Large intestine (tissue), 3 donors: ENCODE data around the gene LRIG2. TPM values are rescaled to one million over a fixed set of nuclear protein-coding genes. Genes with fewer than 3 reads are reported as not detected.

Source experiments
- DNase-seq, 2 donors: peaks; one replicate each; pipeline versions ENCODE4 v3.0.0 to v3.0.0-alpha.2; 2013
- H3K27ac ChIP-seq: one replicate; pipeline ENCODE4 v1.5.1; 2013; ENCODE audit warnings: low read length
- H3K27me3 ChIP-seq: 2 replicates; pipeline ENCODE4 v1.6.1; 2013; ENCODE audit warnings: low read length; ENCODE audit not compliant: control insufficient read depth, insufficient read depth
- H3K36me3 ChIP-seq: 2 replicates; pipeline ENCODE4 v1.6.1; 2013; ENCODE audit warnings: low read length; ENCODE audit not compliant: control insufficient read depth, insufficient read depth
- H3K4me1 ChIP-seq: one replicate; pipeline ENCODE4 v1.6.1; 2013; ENCODE audit warnings: low read length; ENCODE audit not compliant: control insufficient read depth, insufficient read depth
- H3K4me3 ChIP-seq: one replicate; pipeline ENCODE4 v1.5.1; 2013; ENCODE audit warnings: low read length
- H3K9me3 ChIP-seq: one replicate; pipeline ENCODE4 v1.6.1; 2013; ENCODE audit warnings: mild to moderate bottlenecking, low read depth, low read length, moderate library complexity; ENCODE audit not compliant: control insufficient read depth
- WGBS: methylation state at CpG from one replicate; pipeline ENCODE4 v1.1.5; 2013; ENCODE audit warnings: low lambda C conversion rate; ENCODE audit not compliant: insufficient coverage; 5-methylcytosine and 5-hydroxymethylcytosine counted together
- polyA plus RNA-seq: library from polyadenylated mRNA; unstranded; fragments of 120-200 nt; gene quantifications from one replicate; pipeline ENCODE4 v1.2.1, GENCODE V29; 2013

Gene LRIG2
- polyA plus RNA-seq, 1 donor, result 12.6 TPM

DNA sequence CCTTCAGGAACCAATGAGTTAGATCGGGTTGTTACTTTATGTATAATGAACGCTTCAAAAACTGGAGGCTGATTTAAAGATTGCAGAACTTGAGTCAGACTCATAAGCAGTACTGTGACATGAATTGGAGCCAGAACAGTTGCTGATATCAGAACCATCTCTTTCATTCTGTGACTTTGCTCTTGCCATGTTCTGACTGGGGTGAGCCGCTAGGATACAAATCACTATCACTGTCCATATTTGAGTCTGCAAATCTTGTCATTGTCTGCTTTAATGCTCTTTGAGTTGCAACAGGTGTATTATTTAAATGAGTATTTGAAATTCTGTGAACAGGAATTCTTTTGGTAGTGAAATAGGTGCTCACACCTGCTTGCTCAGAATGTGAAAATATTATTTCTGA is 52.5 kb downstream of the LRIG2 start:
- Histone ChIP-seq H3K9me3 (no peaks in the 10 kb centered on the region), H3K27ac (no peak overlapping the region), H3K4me1 (no peaks in the 10 kb centered on the region), H3K36me3 (peaks cover 46% of the 10 kb centered on the region), H3K27me3 (no peaks in the 10 kb centered on the region), H3K4me3 (no peak overlapping the region)
- DNase-seq, result no peak
- no CpG with 5 or more reads among the region's 3 CpGs for WGBS

DNA sequence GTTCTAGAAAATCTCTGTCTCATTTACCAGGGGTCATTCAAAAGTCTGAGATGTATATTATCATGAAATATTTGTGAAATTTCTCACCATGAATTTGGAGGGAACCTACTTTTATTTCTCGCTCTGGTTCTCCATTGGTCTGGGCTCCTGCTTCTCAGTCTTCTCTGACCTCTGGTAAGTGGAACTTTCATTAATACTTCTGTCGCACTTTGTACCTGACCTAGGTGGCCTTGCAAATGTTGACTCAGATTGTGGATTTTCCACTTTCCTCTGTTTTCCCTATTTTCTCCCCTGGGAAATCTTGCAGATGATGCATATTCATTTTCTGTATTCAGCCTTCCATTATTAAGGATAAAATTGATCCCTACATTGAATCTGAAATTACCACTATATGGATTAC is 53.2 kb downstream of the LRIG2 start:
- Histone ChIP-seq H3K36me3 (peaks cover 39% of the 10 kb centered on the region), H3K27ac (no peak overlapping the region)
- no CpG with 5 or more reads among the region's 2 CpGs for WGBS

DNA sequence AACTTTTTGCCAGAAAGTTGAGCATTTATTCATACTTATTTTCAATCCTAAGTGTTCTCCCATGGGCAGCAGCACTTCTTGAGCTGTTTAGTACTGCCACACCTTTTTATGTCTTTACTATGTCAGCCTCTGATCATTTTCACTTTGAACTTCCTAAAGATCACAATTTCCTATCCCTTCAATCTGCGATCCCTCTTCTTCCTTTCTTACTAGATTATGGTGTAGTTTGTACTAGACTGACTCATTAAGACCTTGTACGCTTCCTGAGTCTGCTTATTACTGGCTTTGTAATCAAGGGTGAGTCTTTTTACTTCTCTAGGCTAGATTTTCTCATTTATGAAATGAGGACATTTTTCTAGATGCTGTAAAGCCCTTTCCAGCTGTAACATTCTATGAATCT is 55.1 kb downstream of the LRIG2 start:
- no peak overlapping the region for H3K27ac ChIP-seq
- H3K27me3 ChIP-seq, result no peaks in the 10 kb centered on the region
- no peaks in the 10 kb centered on the region for H3K9me3 ChIP-seq
- no peak overlapping the region for H3K4me3 ChIP-seq
- no peak for DNase-seq
- peaks cover 29% of the 10 kb centered on the region for H3K36me3 ChIP-seq
- WGBS, result no CpG with 5 or more reads among the region's 2 CpGs
- no peaks in the 10 kb centered on the region for H3K4me1 ChIP-seq

More for the DNA sequence above, 53.2 kb downstream of the LRIG2 start:
- H3K9me3 ChIP-seq, result no peaks in the 10 kb centered on the region
- no peaks in the 10 kb centered on the region for H3K4me1 ChIP-seq
- H3K4me3 ChIP-seq, result no peak overlapping the region
- no peaks in the 10 kb centered on the region for H3K27me3 ChIP-seq
- no peak for DNase-seq

DNA sequence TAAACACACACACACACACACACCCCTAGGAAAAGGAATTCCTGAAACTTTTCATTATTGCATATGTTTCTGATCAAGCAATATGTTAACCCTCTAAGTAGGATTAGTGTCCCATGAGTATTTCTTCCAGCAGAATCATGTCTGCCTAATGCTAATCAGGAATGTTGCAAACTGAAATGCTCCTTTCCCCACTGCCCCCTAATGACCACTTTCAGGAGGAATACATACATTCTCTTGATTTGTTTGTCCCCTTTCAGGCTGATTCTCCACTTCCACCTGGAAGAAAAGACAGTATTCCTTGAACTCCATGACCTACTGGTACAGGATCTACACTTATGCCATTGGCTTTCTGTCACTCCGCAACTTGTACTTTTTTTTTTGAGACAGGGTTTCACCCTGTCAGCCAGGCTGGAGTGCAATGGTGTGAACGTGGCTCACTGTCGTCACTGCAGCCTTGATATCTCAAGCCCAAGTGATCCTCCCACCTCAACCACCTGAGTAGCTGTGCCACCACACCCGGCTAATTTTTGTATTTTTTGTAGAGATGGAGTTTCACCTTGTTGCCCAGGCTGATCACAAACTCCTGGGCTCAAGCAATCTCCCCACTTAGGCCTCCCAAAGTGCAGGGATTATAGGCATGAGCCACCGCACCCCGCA is 56.7 kb downstream of the LRIG2 start:
- no peaks in the 10 kb centered on the region for H3K9me3 ChIP-seq
- no peak overlapping the region for H3K4me3 ChIP-seq
- H3K27me3 ChIP-seq, result no peaks in the 10 kb centered on the region
- no peak overlapping the region for H3K27ac ChIP-seq
- 100% methylated on average over 1 of the region's 6 CpGs for WGBS
- peaks cover 21% of the 10 kb centered on the region for H3K36me3 ChIP-seq
- DNase-seq, result no peak
- H3K4me1 ChIP-seq, result no peaks in the 10 kb centered on the region

DNA sequence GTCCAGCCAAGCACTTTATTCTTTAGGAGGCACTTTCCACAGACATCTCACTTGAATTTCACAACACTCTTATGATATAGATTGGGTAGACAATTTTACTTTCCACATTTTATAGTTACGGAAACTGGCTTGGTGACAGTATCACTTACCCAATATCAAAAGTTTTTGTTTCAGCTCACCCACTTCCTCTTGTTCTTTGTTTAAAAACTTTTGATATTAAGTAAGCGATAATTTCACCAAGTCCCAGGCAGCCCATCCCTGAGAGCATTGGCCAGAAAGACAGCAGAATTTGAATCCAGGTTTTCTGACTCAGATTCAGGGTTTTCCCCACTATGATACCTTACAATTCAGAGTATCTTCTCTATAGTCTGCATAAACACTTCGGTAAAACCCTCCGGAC is 60.0 kb downstream of the LRIG2 start:
- no peak overlapping the region for H3K27ac ChIP-seq
- DNase-seq, result no peak

DNA sequence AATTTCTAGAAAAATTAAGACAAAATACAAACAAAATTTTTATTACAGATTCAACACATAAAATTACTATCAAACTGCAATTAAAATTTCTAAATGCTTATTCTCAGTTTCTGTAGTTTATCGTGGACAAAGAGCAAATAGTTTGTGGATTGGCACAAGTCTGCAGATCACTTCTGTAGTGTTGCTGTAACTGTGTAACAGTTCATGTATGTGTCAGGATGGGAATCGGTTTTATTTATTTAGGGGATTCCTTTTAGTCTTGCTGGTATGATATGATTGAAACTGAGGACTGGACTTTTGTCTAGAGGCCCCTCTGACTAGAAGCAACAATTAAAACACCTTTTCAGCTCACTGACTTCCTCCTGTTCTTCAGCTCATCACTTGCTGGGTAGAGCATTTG is 60.8 kb downstream of the LRIG2 start:
- DNase-seq, result no peak
- Histone ChIP-seq H3K9me3 (no peaks in the 10 kb centered on the region), H3K4me1 (no peaks in the 10 kb centered on the region), H3K36me3 (peaks cover 2% of the 10 kb centered on the region), H3K27me3 (no peaks in the 10 kb centered on the region), H3K27ac (no peak overlapping the region), H3K4me3 (no peak overlapping the region)
- no CpG with 5 or more reads among the region's 2 CpGs for WGBS

More for the DNA sequence above, 60.0 kb downstream of the LRIG2 start:
- peaks cover 2% of the 10 kb centered on the region for H3K36me3 ChIP-seq
- H3K9me3 ChIP-seq, result no peaks in the 10 kb centered on the region
- no peak overlapping the region for H3K4me3 ChIP-seq
- H3K27me3 ChIP-seq, result no peaks in the 10 kb centered on the region
- H3K4me1 ChIP-seq, result no peaks in the 10 kb centered on the region
- WGBS, result 100% methylated on average over 1 of the region's 4 CpGs

DNA sequence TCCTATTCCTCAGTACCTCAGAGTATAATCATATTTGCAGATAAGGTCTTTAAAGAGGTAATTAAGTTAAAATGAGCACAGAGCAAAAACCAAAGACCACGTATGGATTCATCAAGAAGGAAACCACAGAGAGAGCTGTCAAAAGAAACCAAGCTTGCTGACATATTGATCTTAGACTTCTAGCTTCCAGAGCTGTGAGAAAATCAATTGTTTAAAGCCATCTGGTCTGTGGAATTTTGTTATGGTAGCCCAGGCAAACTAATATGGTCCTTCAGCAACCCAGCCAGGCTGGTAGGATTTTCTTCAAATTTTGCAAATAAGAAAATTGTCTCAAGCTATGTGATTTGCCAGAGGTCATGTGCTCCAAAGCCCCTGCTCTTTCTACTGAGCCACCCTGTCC is 62.5 kb downstream of the LRIG2 start:
- Histone ChIP-seq H3K9me3 (no peaks in the 10 kb centered on the region), H3K36me3 (peaks cover 2% of the 10 kb centered on the region), H3K4me1 (no peaks in the 10 kb centered on the region), H3K4me3 (no peak overlapping the region), H3K27ac (no peak overlapping the region), H3K27me3 (no peaks in the 10 kb centered on the region)
- DNase-seq, result no peak
- 20% methylated on average over 1 of the region's 1 CpG for WGBS

DNA sequence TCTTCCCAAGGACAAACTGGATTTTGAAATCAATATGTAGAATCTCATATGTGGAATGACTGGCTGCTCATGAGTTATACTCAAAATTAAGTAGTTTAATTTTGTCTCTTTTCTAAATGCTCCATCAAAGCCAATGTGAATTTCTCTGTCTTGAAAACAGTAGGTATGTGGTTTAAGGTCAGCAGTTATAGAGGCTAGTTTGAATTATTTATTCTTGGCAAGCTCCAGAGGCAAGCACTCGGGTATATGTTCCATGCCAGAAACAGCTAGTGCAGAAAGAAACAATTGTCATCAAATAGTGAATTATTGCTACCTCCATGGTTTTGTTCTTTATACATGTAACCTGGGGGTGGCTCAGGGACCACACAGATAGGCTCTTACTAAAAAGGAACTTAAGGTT is 63.5 kb downstream of the LRIG2 start:
- no peak overlapping the region for H3K4me3 ChIP-seq
- H3K36me3 ChIP-seq, result peaks cover 2% of the 10 kb centered on the region
- H3K27ac ChIP-seq, result no peak overlapping the region
- no CpG with 5 or more reads among the region's 1 CpG for WGBS
- no peaks in the 10 kb centered on the region for H3K27me3 ChIP-seq
- no peaks in the 10 kb centered on the region for H3K9me3 ChIP-seq
- H3K4me1 ChIP-seq, result peaks cover 9% of the 10 kb centered on the region
- no peak for DNase-seq

DNA sequence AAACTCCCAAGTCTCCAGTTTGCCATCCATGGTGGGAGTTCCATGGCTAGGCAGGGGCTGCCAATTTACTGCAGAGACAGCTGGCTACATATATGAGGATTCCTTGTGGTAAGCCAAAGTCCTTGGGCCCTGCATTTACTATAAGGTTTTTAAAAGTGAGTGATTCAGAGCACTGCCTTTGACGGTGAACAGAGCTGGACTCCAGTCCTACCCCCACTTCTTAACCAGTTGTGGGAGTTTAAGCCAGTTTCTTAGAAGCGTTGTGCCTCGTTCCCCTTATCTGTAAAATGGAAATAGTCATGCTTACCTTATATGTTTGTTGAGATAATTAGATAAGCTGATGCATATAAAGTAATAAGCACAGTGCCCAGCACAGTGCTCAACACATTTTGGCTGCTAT is 64.6 kb downstream of the LRIG2 start:
- Histone ChIP-seq H3K27me3 (no peaks in the 10 kb centered on the region), H3K36me3 (peaks cover 2% of the 10 kb centered on the region), H3K4me3 (no peak overlapping the region), H3K27ac (no peak overlapping the region), H3K9me3 (no peaks in the 10 kb centered on the region), H3K4me1 (peaks cover 14% of the 10 kb centered on the region)
- WGBS, result no CpG with 5 or more reads among the region's 3 CpGs
- DNase-seq, result no peak

DNA sequence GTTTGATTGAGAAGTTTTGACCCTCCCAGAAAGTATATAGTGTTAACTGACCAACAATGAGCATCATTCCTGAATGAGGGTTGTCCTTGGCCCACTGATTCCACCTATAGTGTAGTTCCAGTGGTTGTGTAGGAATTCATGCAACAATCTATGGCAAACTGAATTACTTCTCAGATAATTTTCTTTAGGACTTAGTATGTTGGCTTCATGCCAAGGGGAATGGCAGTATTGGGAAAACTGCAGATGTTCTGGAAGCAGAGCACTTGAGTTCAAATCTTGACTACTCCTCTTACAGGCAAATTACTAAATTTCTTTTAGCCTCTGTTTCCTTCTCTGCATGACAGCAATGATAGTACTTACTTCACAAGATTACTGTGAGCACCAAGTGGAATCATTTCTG is 65.8 kb downstream of the LRIG2 start:
- Histone ChIP-seq H3K4me3 (no peak overlapping the region), H3K27me3 (no peaks in the 10 kb centered on the region), H3K36me3 (peaks cover 2% of the 10 kb centered on the region), H3K27ac (no peak overlapping the region), H3K4me1 (peaks cover 14% of the 10 kb centered on the region), H3K9me3 (no peaks in the 10 kb centered on the region)
- DNase-seq, result no peak

DNA sequence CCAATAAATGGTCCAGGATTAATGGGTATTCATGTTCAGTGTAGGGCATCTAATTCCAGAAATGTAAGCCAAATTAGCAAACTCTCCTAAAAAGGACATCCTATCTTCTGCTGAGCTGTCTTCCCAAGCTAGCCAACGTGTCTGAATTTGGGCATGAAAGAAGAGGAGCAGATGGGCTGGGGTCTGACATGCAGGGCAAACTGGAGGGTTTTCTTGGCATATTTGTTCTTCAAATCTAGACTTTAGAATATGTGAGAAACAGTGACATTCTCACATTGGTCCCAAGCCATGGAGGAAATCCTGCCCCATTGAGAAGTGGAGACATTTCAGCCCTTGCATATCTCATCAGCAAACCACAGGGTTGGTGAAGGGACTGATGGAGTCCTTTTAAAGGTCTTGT is 67.2 kb downstream of the LRIG2 start:
- Histone ChIP-seq H3K4me3 (no peak overlapping the region), H3K36me3 (no peaks in the 10 kb centered on the region), H3K27me3 (no peaks in the 10 kb centered on the region), H3K9me3 (no peaks in the 10 kb centered on the region), H3K4me1 (peaks cover 14% of the 10 kb centered on the region), H3K27ac (no peak overlapping the region)
- no peak for DNase-seq
- WGBS, result no CpG with 5 or more reads among the region's 1 CpG
